Activated gamma-delta T cell treated with Interleukin-2 at 50 U/mL for 16 hours (primary cell): ENCODE measurements around the gene BNIP3.
"Not testable (repeated sequence)": the region's sequence is repeated elsewhere in the genome, so short reads cannot be mapped to it uniquely, and the experiment has no call there.

Source experiments
- DNase-seq: peaks from one replicate; pipeline ENCODE4 v3.0.0-alpha.2; 2020

Gene BNIP3

DNA sequence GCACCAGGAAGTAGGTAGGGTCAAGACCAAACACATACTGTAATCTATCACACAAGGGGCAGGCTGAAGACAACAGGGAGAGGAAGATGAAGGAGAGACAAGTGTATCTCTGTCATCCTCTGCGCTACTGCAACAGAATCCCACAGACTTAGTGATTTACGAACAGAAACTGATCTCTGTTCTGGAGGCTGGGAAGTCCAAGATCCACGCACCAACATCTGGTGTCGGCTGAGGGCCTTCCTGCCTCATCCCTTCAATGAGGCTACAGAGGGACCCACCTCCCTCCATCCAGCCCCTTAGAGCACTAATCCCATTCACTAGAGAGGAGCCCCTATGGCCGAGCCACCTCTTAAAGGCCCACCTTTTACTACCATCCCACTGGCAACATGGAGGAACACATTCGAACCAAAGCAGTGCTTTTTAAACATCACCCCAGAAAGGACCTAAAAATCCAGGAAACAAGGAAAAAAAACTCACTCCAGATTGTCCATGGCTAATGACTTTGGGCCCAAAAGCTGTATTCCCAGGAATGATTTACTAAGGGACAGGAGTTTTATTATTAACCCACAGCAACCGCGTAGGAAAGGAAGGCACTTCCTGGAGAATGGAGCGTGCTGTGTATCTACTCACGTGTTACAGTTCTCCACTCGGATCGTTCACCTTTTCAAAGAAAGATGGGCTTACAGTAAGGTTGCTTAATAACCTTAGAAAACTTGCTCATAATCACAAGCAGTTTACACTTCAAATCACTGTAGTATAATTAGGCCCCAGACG lies 4.2 kb downstream of the BNIP3 start:
- no peak for DNase-seq

DNA sequence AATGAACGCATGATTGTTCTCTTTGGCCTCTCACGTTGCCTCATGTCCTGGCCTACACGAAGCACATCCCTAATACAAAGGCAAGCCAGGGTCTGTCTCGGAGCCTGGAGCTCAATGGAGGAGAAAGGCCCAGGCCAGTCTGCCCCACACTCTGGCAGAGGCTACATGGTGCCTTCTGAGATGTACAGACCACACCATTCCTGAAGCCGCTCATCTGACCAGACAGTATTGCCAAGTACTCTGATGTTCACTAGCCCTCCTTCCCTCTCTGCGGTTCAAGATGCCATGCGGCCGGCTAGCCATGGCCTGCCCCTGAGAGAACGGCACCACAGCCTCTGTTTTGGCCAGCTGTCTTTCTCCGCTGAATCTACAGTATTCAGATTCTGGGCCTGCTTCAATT lies 5.9 kb downstream of the BNIP3 start:
- DNase-seq: no peak

DNA sequence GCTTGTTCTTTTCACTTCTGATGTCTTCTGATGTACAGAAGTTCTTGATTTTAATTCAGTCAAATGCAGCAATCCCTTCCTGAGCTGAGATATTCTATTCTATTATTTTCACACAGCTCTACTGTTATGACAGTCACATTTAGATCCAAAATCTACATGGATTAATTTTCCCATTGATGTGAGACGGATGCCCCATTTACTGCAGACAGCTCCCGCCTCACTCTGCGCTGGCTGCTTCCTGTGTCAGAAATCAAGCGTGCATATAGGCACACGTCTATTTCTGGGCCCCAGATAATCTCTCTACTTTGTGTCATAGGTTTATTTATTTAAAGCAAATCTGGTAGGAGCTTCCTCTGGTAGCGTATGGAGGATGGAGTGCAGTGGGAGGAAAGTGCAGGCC lies 6.7 kb downstream of the BNIP3 start:
- DNase-seq: no peak

DNA sequence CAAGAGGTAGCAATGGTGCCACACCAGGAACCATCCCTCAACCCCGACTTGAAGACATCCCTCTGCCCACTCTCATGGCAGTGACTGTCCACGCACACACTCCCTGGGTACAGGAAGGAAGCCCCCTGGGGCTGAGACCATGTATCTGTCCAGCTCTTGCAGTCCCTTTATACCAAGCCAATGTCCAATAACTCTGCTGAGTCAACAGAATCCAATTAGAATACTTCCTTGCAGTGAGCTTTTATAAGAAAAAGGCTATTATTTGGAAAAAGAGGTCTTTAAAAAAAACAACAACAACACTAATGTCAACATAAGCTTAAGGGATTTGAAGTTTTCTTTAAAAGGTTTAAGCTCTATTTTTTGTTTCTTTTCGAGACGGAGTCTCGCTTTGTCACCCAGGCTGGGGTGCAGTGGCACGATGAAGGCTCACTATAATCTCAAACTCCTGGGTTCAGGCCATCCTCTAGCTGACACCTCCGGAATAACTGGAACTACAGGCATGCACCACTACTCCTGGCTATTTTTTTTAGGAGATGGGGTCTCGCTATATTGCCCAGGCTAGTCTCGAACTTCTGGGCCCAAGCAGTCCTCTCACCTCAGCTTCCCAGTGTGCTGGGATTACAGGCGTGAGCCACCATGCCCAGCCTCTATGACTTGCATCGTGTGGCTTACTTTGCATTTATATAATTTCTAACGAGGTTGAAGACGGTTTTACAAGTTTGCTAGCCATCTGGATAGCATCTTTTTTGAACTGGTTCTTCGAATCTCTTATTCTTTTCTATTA lies 7.5 kb downstream of the BNIP3 start:
- no peak for DNase-seq

DNA sequence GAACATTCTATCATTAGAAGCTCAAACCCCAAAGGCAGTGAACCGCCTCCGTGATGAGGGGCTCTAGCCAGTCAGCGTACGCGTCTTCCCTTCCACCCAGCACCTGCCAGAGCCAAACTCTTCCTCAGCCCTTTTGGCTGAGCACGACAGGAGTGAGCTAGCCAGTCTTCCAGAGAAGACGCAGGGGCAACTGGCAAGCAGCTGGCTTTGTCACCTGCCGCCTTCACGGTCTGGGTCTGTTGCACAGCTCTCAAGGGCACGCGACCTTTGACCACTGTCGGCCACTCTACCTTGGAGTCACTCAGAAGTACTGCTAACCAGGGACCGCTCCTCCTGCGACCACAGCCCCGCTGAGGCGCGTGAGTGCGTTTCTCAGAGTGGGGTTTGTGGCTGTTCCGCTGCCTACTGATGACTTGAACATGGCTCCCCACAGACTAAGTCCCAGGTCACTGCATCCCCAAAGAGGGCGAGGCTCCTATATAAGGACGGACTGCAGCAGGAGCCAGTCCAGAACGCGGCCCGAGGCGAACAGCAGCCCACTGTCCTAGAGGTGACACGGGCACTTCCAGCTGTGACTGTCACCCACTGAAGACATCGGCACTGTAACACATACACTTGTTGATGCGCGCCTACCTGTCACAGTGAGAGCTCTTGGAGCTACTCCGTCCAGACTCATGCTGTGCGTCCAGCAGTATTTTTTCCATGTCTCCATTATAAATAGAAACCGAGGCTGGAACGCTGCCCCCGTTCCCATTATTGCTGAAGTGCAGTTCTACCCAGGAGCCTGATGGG lies 8.4 kb downstream of the BNIP3 start:
- no peak for DNase-seq

DNA sequence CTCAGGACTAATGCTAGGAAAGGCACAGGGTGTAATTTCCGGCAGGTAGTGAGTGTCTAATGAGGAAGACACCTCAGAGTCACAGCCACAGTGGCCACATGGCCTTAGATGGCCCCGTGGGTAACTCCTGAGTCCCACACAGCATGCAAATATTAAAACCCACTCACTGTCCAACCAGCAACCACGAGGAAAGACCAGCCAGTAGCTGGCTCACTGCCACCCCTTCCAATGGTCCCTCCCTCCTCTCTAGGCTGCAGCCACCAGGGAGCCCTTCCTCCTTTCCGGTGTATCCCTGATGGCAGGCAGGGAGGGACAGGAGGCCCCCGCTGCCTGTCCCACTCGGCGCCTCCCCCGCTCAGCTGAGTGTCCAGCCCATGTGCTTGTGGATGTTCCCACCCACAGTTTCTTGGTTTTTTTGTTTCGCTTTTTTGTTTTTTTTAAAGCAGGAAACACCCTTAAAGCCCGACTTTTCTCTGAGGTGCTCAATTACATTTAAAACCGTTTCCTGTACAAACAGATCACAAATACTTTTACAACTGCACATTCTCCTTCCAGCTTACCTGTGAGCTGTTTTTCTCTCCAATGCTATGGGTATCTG lies 9.2 kb downstream of the BNIP3 start:
- DNase-seq: no peak

DNA sequence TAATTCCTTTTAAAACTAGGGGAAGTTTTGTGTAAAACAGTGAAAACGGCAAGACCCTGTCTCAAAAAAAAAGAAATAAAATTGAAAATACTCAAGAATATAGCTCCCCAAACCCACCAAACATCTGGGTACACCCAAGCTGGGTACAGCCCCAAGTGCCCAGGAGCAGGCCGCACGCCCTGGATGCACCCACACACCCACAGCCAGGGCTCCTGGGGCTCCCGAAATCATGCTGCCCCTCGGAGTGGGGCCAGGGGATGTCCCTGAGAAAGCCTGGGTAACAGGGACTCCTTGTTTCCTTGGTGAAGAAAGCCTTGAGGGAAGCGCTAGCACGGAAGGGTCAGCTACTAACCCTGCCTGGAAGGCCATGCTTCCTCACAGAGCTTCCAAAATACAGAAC lies 10.1 kb downstream of the BNIP3 start:
- DNase-seq: no peak

DNA sequence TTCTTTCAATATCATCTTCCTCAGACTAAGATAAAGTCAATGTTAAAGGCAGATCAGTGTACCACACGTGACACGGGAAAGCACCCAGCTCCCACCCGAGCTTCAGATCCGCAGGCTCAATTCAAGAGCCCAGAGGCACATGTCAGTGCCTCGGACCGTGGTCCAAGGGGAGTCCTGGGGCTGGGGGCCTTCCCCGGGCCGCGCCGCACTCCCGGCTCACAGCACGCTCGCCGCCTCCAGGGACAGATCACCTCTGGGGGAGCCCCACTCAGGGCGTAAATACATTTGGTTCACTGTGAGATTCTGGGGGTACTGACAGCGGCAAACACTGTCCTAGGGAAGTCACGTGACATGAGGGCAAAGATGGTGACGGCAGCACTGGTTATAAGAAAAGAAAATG lies 10.8 kb downstream of the BNIP3 start:
- DNase-seq: no peak

DNA sequence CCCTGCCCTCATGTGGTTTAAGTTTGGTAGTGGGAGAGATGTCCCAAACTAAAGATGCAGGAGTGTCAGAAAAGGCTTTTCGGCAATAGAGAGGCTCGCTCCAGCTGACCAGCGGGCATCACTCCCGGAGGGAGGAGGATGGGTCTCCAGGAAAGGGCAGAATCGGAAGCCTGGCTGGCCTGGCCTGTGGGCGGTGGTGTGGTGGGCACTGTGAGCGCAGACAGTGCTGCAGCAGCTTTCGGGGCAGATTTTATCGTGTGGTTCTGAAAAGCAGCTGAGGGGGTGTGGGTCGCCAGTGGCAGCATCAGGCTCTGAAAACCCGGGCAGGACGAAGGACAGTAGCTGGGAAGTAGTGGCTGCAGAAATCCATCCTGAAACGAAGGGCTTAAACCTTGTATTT lies 12.8 kb downstream of the BNIP3 start:
- DNase-seq: no peak

DNA sequence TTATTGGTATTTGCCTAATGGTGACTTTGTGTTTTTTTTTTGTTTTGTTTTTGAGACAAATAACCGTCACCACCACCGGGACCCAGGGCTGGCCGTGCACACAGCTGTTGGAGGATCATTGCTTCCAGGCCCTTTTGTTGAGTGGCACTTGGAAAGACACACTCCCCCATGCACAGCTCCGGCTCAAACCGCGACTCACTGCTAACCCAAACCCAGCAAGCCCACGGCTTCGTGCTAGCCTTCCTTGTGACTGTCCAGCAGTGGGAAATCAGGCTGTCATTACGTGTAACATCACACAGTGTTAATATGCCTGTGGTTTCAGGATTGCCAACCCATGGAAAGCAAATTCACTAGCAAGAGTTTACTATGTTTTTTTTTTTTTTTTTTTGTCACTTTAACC lies 17.4 kb downstream of the BNIP3 start:
- DNase-seq: no peak

DNA sequence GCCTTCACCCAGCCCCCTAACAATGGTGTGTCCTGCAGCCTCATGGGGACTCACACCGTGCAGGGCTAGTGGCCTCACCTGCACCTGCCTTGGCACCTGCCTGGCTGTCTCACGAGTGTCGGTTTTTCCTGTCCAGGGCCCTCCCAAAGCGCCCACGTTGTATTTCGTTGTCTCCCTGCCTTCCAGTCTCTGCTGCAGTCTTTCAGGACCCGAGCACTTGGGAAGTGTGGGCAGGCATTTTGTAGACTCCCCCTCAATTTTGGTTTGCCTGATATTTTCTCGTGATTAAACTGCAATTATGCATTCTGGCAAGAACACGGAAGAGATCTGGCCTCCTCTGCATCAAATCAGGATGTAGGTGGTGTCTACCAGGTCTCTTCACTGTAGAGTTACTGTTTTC lies 17.9 kb downstream of the BNIP3 start:
- DNase-seq: no peak

DNA sequence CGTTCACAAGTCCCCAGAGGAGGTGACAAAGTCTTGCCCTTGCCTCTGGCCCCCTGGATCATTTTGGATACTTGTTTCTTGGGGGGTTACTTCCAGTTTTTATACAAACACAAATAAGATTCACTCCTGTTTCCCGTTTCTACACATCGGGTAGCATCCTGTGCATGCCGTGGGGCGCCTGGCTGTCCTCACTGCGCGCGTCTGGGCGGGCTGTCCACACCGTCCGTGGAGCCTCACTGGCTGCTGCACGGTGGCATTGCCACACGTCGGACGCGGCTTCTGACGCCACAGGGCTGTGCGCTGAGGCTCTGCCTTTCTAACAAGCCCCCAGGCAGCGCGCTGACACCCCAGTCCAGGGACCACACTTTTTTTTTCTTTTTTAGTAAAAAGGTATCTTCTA lies 18.4 kb downstream of the BNIP3 start:
- DNase-seq: no peak

DNA sequence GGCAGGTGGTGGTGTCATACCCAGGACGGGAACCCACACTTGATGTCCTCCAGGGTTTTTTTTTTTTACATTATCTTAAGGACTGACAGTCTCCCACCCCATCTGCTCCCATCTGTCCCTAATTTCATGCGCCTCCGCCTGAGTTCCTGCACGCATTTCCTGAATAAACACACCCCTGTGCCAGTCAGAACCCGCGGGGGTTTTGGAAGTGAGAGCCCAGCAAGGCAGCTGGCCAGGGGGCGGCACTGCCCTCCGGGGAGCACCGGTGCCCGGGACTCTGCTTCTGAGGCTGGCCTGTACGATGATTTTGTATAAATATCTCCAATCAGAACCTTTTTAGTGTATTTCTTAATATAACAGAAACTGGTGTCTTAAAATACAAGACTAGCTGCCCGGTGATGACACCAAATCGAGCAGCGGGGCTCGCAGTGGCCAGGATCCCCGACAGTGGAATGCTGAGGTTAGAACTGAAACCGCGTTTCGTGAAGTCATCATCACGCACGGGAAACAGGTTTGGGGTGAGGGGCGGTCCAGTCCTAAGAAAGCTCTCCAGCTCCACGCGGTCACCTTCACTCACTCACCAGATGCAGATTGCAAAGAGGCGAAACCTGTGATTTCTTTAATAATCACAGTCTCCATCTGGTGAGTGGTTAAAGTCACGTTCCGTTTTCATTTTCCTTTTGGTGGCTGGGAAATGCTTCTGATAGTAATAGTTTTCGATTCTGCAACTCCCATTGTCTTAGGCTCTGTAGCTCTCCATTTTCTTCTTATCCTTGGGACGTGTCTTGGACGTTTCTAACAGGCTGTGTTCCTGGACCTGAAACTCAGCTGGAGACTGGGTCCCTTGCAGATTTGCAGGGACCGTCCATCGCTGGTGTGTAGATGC lies 19.7 kb downstream of the BNIP3 start:
- DNase-seq: no peak

DNA sequence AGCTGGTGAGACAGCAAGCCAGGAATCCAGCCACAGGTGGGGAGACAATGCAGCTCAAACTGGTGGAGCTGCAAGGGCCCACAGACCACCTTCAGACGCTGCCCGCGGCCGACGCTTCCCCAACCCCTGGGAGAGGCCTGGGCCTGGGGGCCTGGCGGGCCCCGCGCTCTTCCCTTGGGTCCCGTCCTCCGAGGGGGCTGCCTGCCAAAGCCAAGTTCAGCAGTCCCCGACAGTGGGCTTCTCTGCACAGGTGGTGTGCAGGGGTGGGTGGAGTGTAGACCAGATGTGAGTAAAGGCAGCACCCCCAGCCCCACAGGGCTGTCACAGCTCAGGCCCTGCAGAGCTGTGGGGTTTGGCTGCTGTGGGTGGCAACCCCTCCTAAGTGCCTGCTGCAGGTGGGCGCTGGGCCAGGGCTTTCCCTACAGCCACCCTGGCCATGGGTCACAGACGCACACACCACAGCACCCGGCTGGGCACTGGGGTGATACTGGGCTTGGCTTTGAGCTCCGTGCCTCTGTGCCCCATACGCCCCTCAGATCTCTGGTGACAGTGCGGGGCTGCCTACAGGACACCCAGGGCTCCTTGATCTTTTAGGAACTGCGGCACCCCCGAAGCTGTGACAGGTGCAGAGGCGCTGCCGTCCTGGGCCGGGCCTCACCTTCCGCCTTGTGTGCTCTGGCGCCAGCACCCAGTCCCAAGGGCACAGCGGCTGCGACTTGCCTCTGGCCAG lies 20.5 kb downstream of the BNIP3 start:
- DNase-seq: no peak

DNA sequence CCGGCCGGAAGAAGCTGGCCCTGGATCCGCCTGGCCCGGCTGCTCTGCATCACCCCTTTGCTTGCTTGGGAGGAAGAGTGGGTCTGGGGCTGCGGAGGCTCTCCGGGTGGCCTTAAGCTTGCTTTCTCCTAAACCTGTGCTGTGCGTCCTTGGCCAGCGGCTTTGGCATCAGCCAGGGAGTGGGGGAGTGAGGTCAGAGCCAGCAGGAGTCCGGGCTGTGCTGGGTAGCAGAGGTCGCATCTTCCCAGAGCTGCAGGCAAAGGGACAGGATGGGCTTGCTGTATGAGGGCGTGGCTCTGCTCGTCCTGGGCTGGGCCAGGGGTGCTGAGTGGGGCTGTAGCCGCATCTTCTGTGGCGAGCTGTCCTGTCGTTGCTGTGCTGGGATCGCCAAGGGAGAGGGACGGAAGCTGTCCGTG lies 21.1 kb downstream of the BNIP3 start:
- no peak for DNase-seq

DNA sequence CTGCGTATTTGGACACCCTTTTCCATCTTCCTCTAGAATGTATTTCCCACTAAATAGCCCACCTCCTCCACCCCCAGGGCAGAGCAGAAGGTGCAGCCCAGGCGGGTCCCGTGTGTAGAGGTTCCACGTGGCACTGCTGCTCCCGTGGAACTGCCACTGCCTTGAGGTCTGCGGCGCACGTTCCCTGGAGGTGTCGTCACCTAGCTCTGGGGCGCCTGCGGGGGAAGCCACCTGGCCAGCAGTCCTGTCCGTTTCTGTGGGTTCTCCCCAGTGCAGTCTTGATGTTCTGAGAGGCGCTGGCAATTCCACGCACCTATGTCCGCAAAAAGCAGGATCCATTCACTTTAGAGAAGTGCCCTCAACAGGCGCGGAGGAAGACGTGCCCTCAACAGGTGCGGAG lies 21.9 kb downstream of the BNIP3 start:
- no peak for DNase-seq

DNA sequence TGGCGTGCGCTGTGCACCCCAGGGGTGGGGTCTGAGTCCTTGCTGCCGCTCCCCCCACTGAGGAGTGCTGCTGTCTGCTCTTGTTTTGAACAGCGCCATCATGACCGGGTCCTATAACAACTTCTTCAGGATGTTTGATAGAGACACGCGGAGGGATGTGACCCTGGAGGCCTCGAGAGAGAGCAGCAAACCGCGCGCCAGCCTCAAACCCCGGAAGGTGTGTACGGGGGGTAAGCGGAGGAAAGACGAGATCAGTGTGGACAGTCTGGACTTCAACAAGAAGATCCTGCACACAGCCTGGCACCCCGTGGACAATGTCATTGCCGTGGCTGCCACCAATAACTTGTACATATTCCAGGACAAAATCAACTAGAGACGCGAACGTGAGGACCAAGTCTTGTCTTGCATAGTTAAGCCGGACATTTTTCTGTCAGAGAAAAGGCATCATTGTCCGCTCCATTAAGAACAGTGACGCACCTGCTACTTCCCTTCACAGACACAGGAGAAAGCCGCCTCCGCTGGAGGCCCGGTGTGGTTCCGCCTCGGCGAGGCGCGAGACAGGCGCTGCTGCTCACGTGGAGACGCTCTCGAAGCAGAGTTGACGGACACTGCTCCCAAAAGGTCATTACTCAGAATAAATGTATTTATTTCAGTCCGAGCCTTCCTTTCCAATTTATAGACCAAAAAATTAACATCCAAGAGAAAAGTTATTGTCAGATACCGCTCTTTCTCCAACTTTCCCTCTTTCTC lies 26.0 kb downstream of the BNIP3 start:
- DNase-seq: no peak

DNA sequence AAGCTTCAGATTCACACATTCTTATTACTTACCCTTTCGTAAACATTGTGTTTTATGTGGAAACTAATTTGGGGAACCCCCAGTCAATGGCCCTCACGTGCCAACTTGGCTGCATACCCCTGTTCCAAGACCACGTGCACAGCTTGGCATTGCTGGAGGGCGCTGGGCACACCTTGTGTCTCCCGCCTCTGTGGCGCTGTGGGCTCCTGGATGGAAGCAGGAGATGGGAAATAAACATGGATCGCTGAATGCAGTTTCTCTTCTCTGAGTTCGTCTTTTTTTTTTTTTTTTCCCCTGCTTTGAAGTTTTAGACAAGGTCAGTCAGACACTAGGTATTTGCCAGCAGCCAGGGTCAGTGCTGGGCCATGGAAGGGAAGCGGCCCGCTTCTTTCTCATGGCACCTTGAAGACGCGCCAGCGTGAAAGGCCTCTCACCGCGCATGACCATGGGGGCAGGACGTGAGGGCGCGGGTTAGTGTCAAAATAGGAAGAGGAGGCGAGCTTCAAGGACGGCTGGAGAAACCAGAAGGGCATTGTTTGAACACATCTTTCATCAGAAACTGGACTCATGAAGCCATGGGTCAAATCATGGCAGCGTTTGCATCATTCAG lies 27.3 kb downstream of the BNIP3 start:
- DNase-seq: no peak

DNA sequence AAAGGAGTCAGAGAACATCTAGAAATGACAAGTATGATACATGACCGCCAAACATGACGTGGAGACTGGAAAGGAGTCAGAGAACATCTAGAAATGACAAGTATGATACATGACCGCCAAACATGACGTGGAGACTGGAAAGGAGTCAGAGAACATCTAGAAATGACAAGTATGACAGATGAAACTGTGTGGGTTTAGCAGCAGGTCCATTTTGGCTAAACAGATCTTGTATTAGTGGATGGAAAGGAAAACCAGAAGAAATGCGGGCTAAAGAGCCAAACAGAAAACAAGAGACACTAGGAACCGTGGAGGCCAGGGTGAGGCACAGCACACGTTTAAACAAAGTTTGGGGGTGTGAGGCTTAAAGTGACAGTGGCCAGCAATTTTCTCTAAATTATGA lies 31.8 kb downstream of the BNIP3 start:
- DNase-seq: not testable (repeated sequence)
